SK-N-SH (cell line): ENCODE measurements around the gene TFPI.

Experiments used
- EZH2phosphoT487 ChIP-seq: fragments of 200-600 bp; sonication (generic); IDR thresholded peaks from 2 replicates; pipeline ENCODE4 v1.6.1; 2017; ENCODE audit warnings: low read depth, mixed run types, mild to moderate bottlenecking, antibody characterized with exemption, moderate library complexity, borderline replicate concordance
- FOXM1 ChIP-seq: IDR thresholded peaks from 2 replicates; pipeline ENCODE4 v1.4.0; 2012; ENCODE audit warnings: low read depth, mild to moderate bottlenecking
- NRF1 ChIP-seq: IDR thresholded peaks from 2 replicates; pipeline ENCODE4 v1.6.1; 2012; ENCODE audit warnings: low read depth, mild to moderate bottlenecking, low read length
- TAF1 ChIP-seq: IDR thresholded peaks from 2 replicates; pipeline ENCODE4 v1.6.1; 2012; ENCODE audit warnings: low read depth, mild to moderate bottlenecking, low read length, moderate library complexity, borderline replicate concordance
- YY1 ChIP-seq: IDR thresholded peaks from 2 replicates; pipeline ENCODE4 v1.4.0; 2012; ENCODE audit warnings: low read depth, mild to moderate bottlenecking
- TF ChIP-seq, protein P1 (sequence below): fragments of 200-600 bp; sonication (generic); IDR thresholded peaks from 2 replicates; pipeline ENCODE4 v1.6.1; 2017; ENCODE audit warnings: antibody characterized with exemption, mild to moderate bottlenecking, moderate library complexity

DNA sequence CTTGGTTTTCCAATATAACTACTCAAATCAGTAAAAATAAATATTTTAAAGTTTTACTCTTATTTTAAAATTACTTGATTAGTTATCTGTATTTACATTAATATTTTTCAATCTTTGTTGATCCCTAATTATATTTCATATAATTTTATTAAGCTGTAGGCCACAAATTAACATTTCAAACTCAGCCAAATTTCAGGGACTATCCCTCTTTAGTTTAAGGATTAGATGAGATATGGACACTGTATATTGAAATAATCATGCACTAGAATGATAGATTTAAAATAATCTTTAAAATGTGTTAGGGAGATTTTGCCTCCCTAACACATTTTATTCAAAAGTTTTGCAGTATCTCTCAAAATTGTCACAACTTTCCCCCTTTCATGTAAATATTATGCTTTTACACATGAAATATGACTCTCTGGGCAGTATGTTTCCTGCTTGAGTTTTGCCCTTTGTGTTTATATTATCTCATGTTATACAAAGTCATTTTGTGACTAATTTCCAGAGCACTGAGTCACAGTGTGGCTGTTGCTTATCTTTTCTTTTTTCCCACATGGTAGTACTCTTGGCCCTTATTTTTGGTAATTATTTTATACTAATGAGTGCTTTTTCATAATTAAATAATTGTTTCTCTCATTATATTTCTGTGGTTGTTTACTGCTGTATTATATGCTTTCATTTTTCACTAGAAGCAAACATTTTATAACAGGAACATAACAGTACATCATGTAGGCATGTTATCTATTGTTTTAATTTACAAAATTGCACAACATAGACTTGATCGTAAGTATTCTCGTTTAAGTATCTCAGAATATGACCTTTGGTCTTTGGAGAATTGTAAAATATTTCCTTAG lies 1.2 kb downstream of the TFPI start:
- TF ChIP-seq TAF1 (no peak), EZH2phosphoT487 (no peak), NRF1 (no peak), FOXM1 (no peak), YY1 (no peak)
- TF ChIP-seq, protein P1, sequence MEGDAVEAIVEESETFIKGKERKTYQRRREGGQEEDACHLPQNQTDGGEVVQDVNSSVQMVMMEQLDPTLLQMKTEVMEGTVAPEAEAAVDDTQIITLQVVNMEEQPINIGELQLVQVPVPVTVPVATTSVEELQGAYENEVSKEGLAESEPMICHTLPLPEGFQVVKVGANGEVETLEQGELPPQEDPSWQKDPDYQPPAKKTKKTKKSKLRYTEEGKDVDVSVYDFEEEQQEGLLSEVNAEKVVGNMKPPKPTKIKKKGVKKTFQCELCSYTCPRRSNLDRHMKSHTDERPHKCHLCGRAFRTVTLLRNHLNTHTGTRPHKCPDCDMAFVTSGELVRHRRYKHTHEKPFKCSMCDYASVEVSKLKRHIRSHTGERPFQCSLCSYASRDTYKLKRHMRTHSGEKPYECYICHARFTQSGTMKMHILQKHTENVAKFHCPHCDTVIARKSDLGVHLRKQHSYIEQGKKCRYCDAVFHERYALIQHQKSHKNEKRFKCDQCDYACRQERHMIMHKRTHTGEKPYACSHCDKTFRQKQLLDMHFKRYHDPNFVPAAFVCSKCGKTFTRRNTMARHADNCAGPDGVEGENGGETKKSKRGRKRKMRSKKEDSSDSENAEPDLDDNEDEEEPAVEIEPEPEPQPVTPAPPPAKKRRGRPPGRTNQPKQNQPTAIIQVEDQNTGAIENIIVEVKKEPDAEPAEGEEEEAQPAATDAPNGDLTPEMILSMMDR, result no peak
